NCI-H748 (cell line): ENCODE data around the gene CYP3A4.
"Not testable (repeated sequence)": the region's sequence is repeated elsewhere in the genome, so short reads cannot be mapped to it uniquely, and the experiment has no call there.

Experiments used
- DNase-seq: peaks from one replicate; lab custom pipeline; 2025; ENCODE audit not compliant: unreplicated experiment; lab: John Stamatoyannopoulos, UW

The CYP3A4 gene

GRCh38 chr7:99793443-99793842, 9.5 kb upstream of the CYP3A4 start:
- no peak for DNase-seq

GRCh38 chr7:99792967-99793366, 9.0 kb upstream of the CYP3A4 start:
- no peak for DNase-seq

- no peak for DNase-seq
Observed at GRCh38 chr7:99791667-99792369, 7.8 kb upstream of the CYP3A4 start.

- no peak for DNase-seq
Observed at GRCh38 chr7:99791021-99791420, 7.0 kb upstream of the CYP3A4 start.

GRCh38 chr7:99790407-99790806, 6.4 kb upstream of the CYP3A4 start:
- no peak for DNase-seq

GRCh38 chr7:99789441-99790070, 5.6 kb upstream of the CYP3A4 start:
- DNase-seq, result no peak

GRCh38 chr7:99788554-99788953, 4.6 kb upstream of the CYP3A4 start:
- no peak for DNase-seq

- DNase-seq, result no peak
Observed at GRCh38 chr7:99786726-99787335, 2.8 kb upstream of the CYP3A4 start.

- DNase-seq, result not testable (repeated sequence)
Observed at GRCh38 chr7:99785654-99786053, 1.7 kb upstream of the CYP3A4 start.

GRCh38 chr7:99782012-99782953, 1.7 kb downstream of the CYP3A4 start:
- no peak for DNase-seq

- DNase-seq, result no peak
Observed at GRCh38 chr7:99780588-99780987, 3.4 kb downstream of the CYP3A4 start.

- DNase-seq, result no peak
Observed at GRCh38 chr7:99779949-99780348, 4.0 kb downstream of the CYP3A4 start.

GRCh38 chr7:99778880-99779279, 5.1 kb downstream of the CYP3A4 start:
- no peak for DNase-seq

GRCh38 chr7:99773395-99773794, 10.6 kb downstream of the CYP3A4 start:
- DNase-seq, result not testable (repeated sequence)

- no peak for DNase-seq
Observed at GRCh38 chr7:99772565-99772964, 11.4 kb downstream of the CYP3A4 start.

GRCh38 chr7:99769494-99769893, 14.5 kb downstream of the CYP3A4 start:
- not testable (repeated sequence) for DNase-seq

- DNase-seq, result no peak
Observed at GRCh38 chr7:99768471-99768870, 15.5 kb downstream of the CYP3A4 start.

- DNase-seq, result no peak
Observed at GRCh38 chr7:99767662-99768061, 16.3 kb downstream of the CYP3A4 start.

- DNase-seq, result no peak
Observed at GRCh38 chr7:99766484-99767099, 17.4 kb downstream of the CYP3A4 start.

- DNase-seq, result no peak
Observed at GRCh38 chr7:99764478-99764877, 19.5 kb downstream of the CYP3A4 start.
